Uterus (tissue), 2 donors: ENCODE data around the gene RIMKLB.
"Not testable (repeated sequence)": the region's sequence is repeated elsewhere in the genome, so short reads cannot be mapped to it uniquely, and the experiment has no call there.

Experiments used
- CTCF ChIP-seq, 4 experiments: fragments of 200-600 bp in 2 of 4; fragments of 450-650 bp in 2 of 4; sonication (generic) in 2 of 4; IDR thresholded peaks; one replicate each; pipeline ENCODE4 v1.5.1; 2016 to 2019; ENCODE audit warnings: antibody characterized with exemption in 4 of 4, mild to moderate bottlenecking in 2 of 4, moderate library complexity in 1 of 4
- POLR2A ChIP-seq, 2 donors: fragments of 450-650 bp; IDR thresholded peaks; one replicate each; pipeline ENCODE4 v1.6.1; 2016; ENCODE audit warnings: antibody characterized with exemption in 2 of 2, mild to moderate bottlenecking in 1 of 2, moderate library complexity in 1 of 2

GRCh38 chr12:8766121-8766520, 68.3 kb downstream of the RIMKLB start:
- TF ChIP-seq CTCF, POLR2A (IDR thresholded peaks at IDR 0.05): not testable (repeated sequence)
